ENCODE results near the gene BBIP1. TPM values are rescaled to one million over a fixed set of nuclear protein-coding genes. Genes with fewer than 3 reads are reported as not detected.

BBIP1 gene
- total RNA-seq, 2 donors from 2014 or later = 18.2 to 23.1 TPM

DNA sequence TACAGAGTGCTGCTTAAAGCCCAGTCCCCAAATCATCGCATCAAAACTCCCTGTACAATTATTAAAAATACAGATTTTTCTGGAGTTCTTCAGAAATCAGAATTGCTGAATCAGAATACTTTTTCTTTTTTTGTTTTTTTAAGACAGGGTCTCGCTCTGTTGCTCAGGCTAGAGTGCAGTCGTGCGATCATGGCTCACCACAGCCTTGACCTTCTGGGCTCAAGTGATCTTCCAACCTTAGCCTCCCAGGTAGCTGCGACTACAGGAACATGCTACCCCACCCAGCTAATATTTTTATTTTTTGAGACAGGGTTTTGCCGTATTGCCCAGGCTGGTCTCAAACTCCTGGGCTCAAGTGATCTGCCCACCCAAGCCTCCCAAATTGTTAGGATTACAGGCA is 3.9 kb downstream of the BBIP1 start:
- Histone ChIP-seq H3K36me3 (no peaks in the 10 kb centered on the region), H3K4me3 (no peak overlapping the region), H3K27me3 (no peaks in the 10 kb centered on the region), H3K27ac (no peak overlapping the region), H3K9me3 (no peaks in the 10 kb centered on the region), H3K4me1 (peaks cover 0 to 10% of the 10 kb centered on the region in 2 donors)
- TF ChIP-seq, protein P1, sequence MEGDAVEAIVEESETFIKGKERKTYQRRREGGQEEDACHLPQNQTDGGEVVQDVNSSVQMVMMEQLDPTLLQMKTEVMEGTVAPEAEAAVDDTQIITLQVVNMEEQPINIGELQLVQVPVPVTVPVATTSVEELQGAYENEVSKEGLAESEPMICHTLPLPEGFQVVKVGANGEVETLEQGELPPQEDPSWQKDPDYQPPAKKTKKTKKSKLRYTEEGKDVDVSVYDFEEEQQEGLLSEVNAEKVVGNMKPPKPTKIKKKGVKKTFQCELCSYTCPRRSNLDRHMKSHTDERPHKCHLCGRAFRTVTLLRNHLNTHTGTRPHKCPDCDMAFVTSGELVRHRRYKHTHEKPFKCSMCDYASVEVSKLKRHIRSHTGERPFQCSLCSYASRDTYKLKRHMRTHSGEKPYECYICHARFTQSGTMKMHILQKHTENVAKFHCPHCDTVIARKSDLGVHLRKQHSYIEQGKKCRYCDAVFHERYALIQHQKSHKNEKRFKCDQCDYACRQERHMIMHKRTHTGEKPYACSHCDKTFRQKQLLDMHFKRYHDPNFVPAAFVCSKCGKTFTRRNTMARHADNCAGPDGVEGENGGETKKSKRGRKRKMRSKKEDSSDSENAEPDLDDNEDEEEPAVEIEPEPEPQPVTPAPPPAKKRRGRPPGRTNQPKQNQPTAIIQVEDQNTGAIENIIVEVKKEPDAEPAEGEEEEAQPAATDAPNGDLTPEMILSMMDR (IDR thresholded peaks at IDR 0.05) = no peak
- DNase-seq (ENCODE audit: low spot score) = no peak

DNA sequence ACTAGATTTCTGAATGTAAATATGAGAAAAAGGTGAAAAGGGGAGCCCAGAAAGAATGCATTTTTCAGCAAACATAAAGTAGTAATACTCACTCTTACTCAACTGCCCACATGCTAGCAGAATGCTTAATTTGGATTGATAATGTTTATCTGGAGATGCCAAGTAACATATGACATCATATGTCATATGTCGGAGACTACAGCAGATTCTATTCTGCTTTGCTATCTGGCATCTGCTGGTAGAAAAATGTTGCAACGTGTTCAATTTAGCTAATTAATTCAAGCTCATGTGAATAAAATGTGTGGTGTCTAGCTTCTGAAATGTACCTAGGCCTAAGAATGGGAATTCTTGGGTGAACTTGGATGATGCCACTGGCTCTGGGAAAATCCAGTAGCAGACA is 4.5 kb downstream of the BBIP1 start:
- Histone ChIP-seq H3K9me3 (no peaks in the 10 kb centered on the region), H3K27ac (no peak overlapping the region), H3K4me3 (no peak overlapping the region), H3K4me1 (peaks cover 0 to 10% of the 10 kb centered on the region in 2 donors), H3K36me3 (no peaks in the 10 kb centered on the region), H3K27me3 (no peaks in the 10 kb centered on the region)
- no peak for DNase-seq (ENCODE audit: low spot score)
- TF ChIP-seq, protein P1 (IDR thresholded peaks at IDR 0.05) = no peak

GRCh38 chr10:110912374-110912773 is 6.6 kb downstream of the BBIP1 start:
- Histone ChIP-seq H3K4me1 (peaks cover 0 to under 1% of the 10 kb centered on the region in 2 donors), H3K9me3 (no peaks in the 10 kb centered on the region), H3K4me3 (no peak overlapping the region), H3K36me3 (no peaks in the 10 kb centered on the region), H3K27me3 (no peaks in the 10 kb centered on the region), H3K27ac (no peak overlapping the region)
- TF ChIP-seq, protein P1 (IDR thresholded peaks at IDR 0.05) = no peak
- DNase-seq (ENCODE audit: low spot score) = no peak

DNA sequence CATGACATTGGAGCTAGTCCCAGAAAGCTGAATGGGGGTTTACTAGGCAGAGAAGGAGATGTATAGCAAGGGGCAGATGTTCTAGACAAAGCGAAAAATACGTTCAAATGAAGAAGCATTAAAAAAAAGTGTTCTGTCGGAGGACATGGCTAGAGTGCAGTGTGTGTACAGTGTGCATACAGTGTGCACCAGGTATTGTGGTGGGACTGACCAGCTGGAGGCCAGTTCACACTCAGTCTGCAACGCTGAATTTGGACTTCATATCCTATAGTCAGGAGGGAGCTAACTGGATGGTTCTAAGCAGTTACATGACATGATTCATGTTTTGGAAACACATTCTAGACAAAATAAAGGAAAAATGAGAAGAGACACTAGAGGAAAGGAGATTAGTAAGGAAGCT is 8.8 kb downstream of the BBIP1 start:
- H3K4me3 ChIP-seq = no peak overlapping the region
- TF ChIP-seq, protein P1 (IDR thresholded peaks at IDR 0.05) = no peak
- H3K27me3 ChIP-seq = no peaks in the 10 kb centered on the region
- H3K4me1 ChIP-seq = no peaks in the 10 kb centered on the region
- DNase-seq (ENCODE audit: low spot score) = no peak
- no peaks in the 10 kb centered on the region for H3K9me3 ChIP-seq
- no peak overlapping the region for H3K27ac ChIP-seq
- H3K36me3 ChIP-seq = no peaks in the 10 kb centered on the region

- Histone ChIP-seq H3K27ac (no peak overlapping the region), H3K36me3 (peaks cover 17% of the 10 kb centered on the region), H3K4me3 (no peak overlapping the region), H3K9me3 (no peaks in the 10 kb centered on the region), H3K4me1 (no peaks in the 10 kb centered on the region), H3K27me3 (no peaks in the 10 kb centered on the region)
- DNase-seq (ENCODE audit: low spot score) = no peak
- TF ChIP-seq, protein P1 (IDR thresholded peaks at IDR 0.05) = no peak
These were observed 15.4 kb downstream of the BBIP1 start for GRCh38 chr10:110903280-110904278.

Measured in right atrium auricular region (tissue), 2 donors.